HG02798 (cell line): ENCODE data around the gene TMEM132E.

Experiments used
- ATAC-seq: cut with Tn5 transposase; IDR thresholded peaks from one replicate; pipeline ENCODE4 v1.9.1; 2021; ENCODE audit warnings: mild to moderate bottlenecking; ENCODE audit not compliant: unreplicated experiment, poor library complexity

The TMEM132E gene

GRCh38 chr17:34598161-34598776 lies 18.9 kb downstream of the TMEM132E start:
- ATAC-seq, result no peak

GRCh38 chr17:34601416-34601815 lies 22.0 kb downstream of the TMEM132E start:
- ATAC-seq, result no peak

- no peak for ATAC-seq
Measured at GRCh38 chr17:34603974-34604373, 24.6 kb downstream of the TMEM132E start.

GRCh38 chr17:34606763-34607162 lies 27.4 kb downstream of the TMEM132E start:
- ATAC-seq, result no peak

GRCh38 chr17:34607917-34608316 lies 28.5 kb downstream of the TMEM132E start:
- ATAC-seq, result no peak

GRCh38 chr17:34609210-34609609 lies 29.8 kb downstream of the TMEM132E start:
- ATAC-seq, result no peak

GRCh38 chr17:34610039-34610438 lies 30.7 kb downstream of the TMEM132E start:
- no peak for ATAC-seq

- no peak for ATAC-seq
Measured at GRCh38 chr17:34610506-34610905, 31.1 kb downstream of the TMEM132E start.

- ATAC-seq, result no peak
Measured at GRCh38 chr17:34613064-34614019, 34.0 kb downstream of the TMEM132E start.

GRCh38 chr17:34614698-34615097 lies 35.3 kb downstream of the TMEM132E start:
- no peak for ATAC-seq

GRCh38 chr17:34615326-34615725 lies 35.9 kb downstream of the TMEM132E start:
- ATAC-seq, result no peak

GRCh38 chr17:34616148-34616547 lies 36.8 kb downstream of the TMEM132E start:
- no peak for ATAC-seq

GRCh38 chr17:34617398-34617797 lies 38.0 kb downstream of the TMEM132E start:
- ATAC-seq, result no peak

- ATAC-seq, result no peak
Measured at GRCh38 chr17:34619687-34620217, 40.4 kb downstream of the TMEM132E start.

- ATAC-seq, result no peak
Measured at GRCh38 chr17:34620458-34620857, 41.1 kb downstream of the TMEM132E start.

- no peak for ATAC-seq
Measured at GRCh38 chr17:34622862-34623623, 43.7 kb downstream of the TMEM132E start.

- ATAC-seq, result no peak
Measured at GRCh38 chr17:34623856-34624766, 44.7 kb downstream of the TMEM132E start.

- no peak for ATAC-seq
Measured at GRCh38 chr17:34624767-34625383, 45.5 kb downstream of the TMEM132E start.

- no peak for ATAC-seq
Measured at GRCh38 chr17:34626121-34626681, 46.8 kb downstream of the TMEM132E start.
